HepG2 (cell line): ENCODE data around the gene ARHGDIG. TPM values are rescaled to one million over a fixed set of nuclear protein-coding genes. Genes with fewer than 3 reads are reported as not detected.
A peak's percentile ranks its signal among the peaks of the same experiment; 100 is the strongest.

ENCODE experiments used
- ATAC-seq: fragments of 200-7000 bp; cut with Tn5 transposase; 3 replicates; pipeline ENCODE4 v1.9.1; 2020; ENCODE audit warnings: mild to moderate bottlenecking, moderate library complexity
- BruUV-seq: library from RNA; stranded (reverse); fragments of 400-500 nt; replicated peaks from 2 replicates; lab custom pipeline; 2021; lab: Mats Ljungman, UMichigan
- CTCF ChIA-PET: fragments of 300-600 bp; formaldehyde crosslinking; extraction: SDS; loops from one replicate; lab custom pipeline; 2021; ENCODE audit warnings: low total read pairs, inconsistent platforms, low intra/inter-chr PET ratio; lab: Yijun Ruan, JAX
- POLR2A ChIA-PET: fragments of 350-600 bp; sonication (Branson Sonifier 250); formaldehyde crosslinking; loops from one replicate; lab custom pipeline; 2020; ENCODE audit warnings: antibody characterized with exemption, inconsistent platforms; lab: Yijun Ruan, JAX
- DNase-seq: peaks from one replicate; pipeline ENCODE4 v3.0.0-alpha.2; 2015; ENCODE audit warnings: low spot score
- FAIRE-seq: peaks from 3 replicates; lab custom pipeline; 2011; peaks lifted over from hg19 to GRCh38; lab: Jason Lieb, UNC
- H2AFZ ChIP-seq: one replicate; pipeline ENCODE4 v1.6.1; 2011; ENCODE audit warnings: low read length, inconsistent platforms
- H3K27ac ChIP-seq: fragments of 300-600 bp; 3 replicates; pipeline ENCODE4 v1.8.0; 2011; ENCODE audit warnings: mixed run types, mild to moderate bottlenecking, mixed read lengths, low read length, inconsistent platforms; ENCODE audit not compliant: insufficient read depth; ENCODE audit errors: extremely low read length
- H3K27me3 ChIP-seq, 2 experiments: fragments of 200-600 bp in 1 of 2; 2 replicates in 1 of 2; 3 replicates in 1 of 2; pipeline versions ENCODE4 v1.6.0 to v1.8.0; 2011; ENCODE audit warnings: low read length in 2 of 2, mild to moderate bottlenecking in 2 of 2, moderate library complexity in 2 of 2, inconsistent platforms in 1 of 2; ENCODE audit not compliant: insufficient read depth in 2 of 2, control insufficient read depth in 1 of 2
- H3K36me3 ChIP-seq, 2 experiments: fragments of 200-600 bp in 1 of 2; replicated peaks in 1 of 2; 2 replicates in 1 of 2; 3 replicates in 1 of 2; pipeline versions ENCODE4 v1.5.1 to v1.8.0; 2011; ENCODE audit warnings: low read length in 2 of 2, inconsistent platforms in 1 of 2; ENCODE audit not compliant: insufficient read depth in 2 of 2, control insufficient read depth in 1 of 2
- H3K4me1 ChIP-seq: 2 replicates; pipeline ENCODE4 v1.5.1; 2012; ENCODE audit warnings: low read length, inconsistent platforms; ENCODE audit not compliant: insufficient read depth
- H3K4me2 ChIP-seq: 2 replicates; pipeline ENCODE4 v1.6.0; 2011; ENCODE audit warnings: low read depth, low read length, inconsistent platforms
- H3K4me3 ChIP-seq, 3 experiments: fragments of 200-600 bp in 1 of 3; sonication (generic), shearing (Covaris generic) in 1 of 3; replicated peaks in 1 of 3; 2 replicates each; pipeline ENCODE4 v1.5.1; 2011 to 2016; ENCODE audit warnings: low read length in 3 of 3, inconsistent platforms in 2 of 3, low read depth in 2 of 3, mild to moderate bottlenecking in 2 of 3, control low read depth in 1 of 3, mixed read lengths in 1 of 3; ENCODE audit not compliant: insufficient read depth in 1 of 3
- H3K79me2 ChIP-seq: one replicate; pipeline ENCODE4 v1.6.1; 2011; ENCODE audit warnings: low read length, inconsistent platforms; ENCODE audit not compliant: insufficient read depth
- H3K9ac ChIP-seq: 2 replicates; pipeline ENCODE4 v1.6.0; 2011; ENCODE audit warnings: mild to moderate bottlenecking, low read depth, low read length, inconsistent platforms; ENCODE audit not compliant: insufficient read depth
- H3K9me3 ChIP-seq: 2 replicates; pipeline ENCODE4 v1.5.1; 2012; ENCODE audit warnings: mild to moderate bottlenecking, low read length
- H4K20me1 ChIP-seq: 2 replicates; pipeline ENCODE4 v1.6.0; 2011; ENCODE audit warnings: inconsistent platforms, mild to moderate bottlenecking, low read length, moderate library complexity; ENCODE audit not compliant: insufficient read depth
- ADNP ChIP-seq: sonication (generic); formaldehyde crosslinking; IDR thresholded peaks from 2 replicates; pipeline ENCODE4 v1.4.0; 2020; ENCODE audit warnings: missing genetic modification reagents
- DPF2 ChIP-seq: sonication (generic); formaldehyde crosslinking; IDR thresholded peaks from 2 replicates; pipeline ENCODE4 v1.4.0; 2020; ENCODE audit warnings: mild to moderate bottlenecking, low read depth, missing genetic modification reagents, borderline replicate concordance
- FOXJ3 ChIP-seq: sonication (generic); formaldehyde crosslinking; IDR thresholded peaks from 2 replicates; pipeline ENCODE4 v1.4.0; 2020; ENCODE audit warnings: missing genetic modification reagents, mild to moderate bottlenecking, borderline replicate concordance
- LCORL ChIP-seq, 2 experiments: fragments of 450-650 bp in 1 of 2; sonication (generic) in 1 of 2; formaldehyde crosslinking in 1 of 2; IDR thresholded peaks; 2 replicates each; pipeline versions ENCODE4 v1.5.0 to v1.6.1; 2017 to 2020; ENCODE audit warnings: antibody characterized with exemption in 1 of 2, missing genetic modification reagents in 1 of 2
- MZF1 ChIP-seq: sonication (generic); formaldehyde crosslinking; IDR thresholded peaks from 2 replicates; pipeline ENCODE4 v1.8.1; 2023; ENCODE audit warnings: mild to moderate bottlenecking, missing genetic modification reagents, borderline replicate concordance
- RFX1 ChIP-seq: fragments of 450-650 bp; IDR thresholded peaks from 2 replicates; pipeline ENCODE4 v1.6.1; 2017
- TEAD2 ChIP-seq: sonication (generic); formaldehyde crosslinking; IDR thresholded peaks from 2 replicates; pipeline ENCODE4 v1.9.0; 2021; ENCODE audit warnings: missing genetic modification reagents
- U2AF2 ChIP-seq: fragments of 200-400 bp; formaldehyde crosslinking; IDR thresholded peaks from 2 replicates; pipeline ENCODE4 v1.6.1; 2017; ENCODE audit warnings: low read depth, mild to moderate bottlenecking, low read length
- ZKSCAN1 ChIP-seq: fragments of 150-350 bp; IDR thresholded peaks from 2 replicates; pipeline ENCODE4 v1.6.1; 2014; ENCODE audit warnings: low read length
- ZNF20 ChIP-seq: sonication (generic); formaldehyde crosslinking; IDR thresholded peaks from 2 replicates; pipeline ENCODE4 v1.4.0; 2020; ENCODE audit warnings: mild to moderate bottlenecking, moderate library complexity, missing genetic modification reagents
- ZNF207 ChIP-seq: fragments of 450-650 bp; IDR thresholded peaks from 2 replicates; pipeline ENCODE4 v1.6.1; 2016; ENCODE audit warnings: antibody characterized with exemption, borderline replicate concordance
- ZNF788 ChIP-seq: sonication (generic); formaldehyde crosslinking; IDR thresholded peaks from 2 replicates; pipeline ENCODE4 v1.5.0; 2020; ENCODE audit warnings: mild to moderate bottlenecking, missing genetic modification reagents, borderline replicate concordance
- ZNF792 ChIP-seq: IDR thresholded peaks from 2 replicates; pipeline ENCODE4 v1.6.1; 2016
- WGBS: methylation state at CpG from one replicate; pipeline ENCODE4 v1.1.6; 2017; ENCODE audit warnings: low lambda C conversion rate; 5-methylcytosine and 5-hydroxymethylcytosine counted together
- in situ Hi-C: cut with HindIII; loops from 2 replicates; pipeline ENCODE4 v1.10.0; 2017; ENCODE audit warnings: low pct_unique_long_range_greater_than_20kb; ENCODE audit not compliant: extremely low pct_ligation_motif_present
- intact Hi-C: fragments of 100-400 bp; cut with micrococcal nuclease; formaldehyde crosslinking; loops from one replicate; pipeline ENCODE4 v1.10.0; 2022; ENCODE audit not compliant: unreplicated experiment
- polyA plus RNA-seq, 8 experiments: library from polyadenylated mRNA; depleted of rRNA in 3 of 8; stranded (reverse) in 7 of 8; unstranded in 1 of 8; fragments of >200 nt; fragmentation: Illumina TruSeq in 4 of 8; extraction: Trizol in 4 of 8; gene quantifications; 2 replicates each; pipeline versions ENCODE4 v1.2.1 to v1.2.3, GENCODE V29; 2011 to 2016; ENCODE audit warnings: low read depth in 4 of 8, missing spikeins in 1 of 8, mixed read lengths in 1 of 8; ENCODE audit not compliant: insufficient read depth in 1 of 8
- total RNA-seq, 5 experiments: library from RNA; depleted of rRNA; stranded (reverse); fragments of >200 nt; fragmentation: Illumina TruSeq; extraction: Trizol; gene quantifications; 2 replicates each; pipeline ENCODE4 v1.2.3, GENCODE V29; 2016; ENCODE audit warnings: low read depth in 1 of 5
- TF ChIP-seq, protein P1 (sequence below): sonication (generic); formaldehyde crosslinking; IDR thresholded peaks from 2 replicates; pipeline ENCODE4 v1.5.0; 2020; ENCODE audit warnings: missing genetic modification reagents
- TF ChIP-seq, protein P2 (sequence below): sonication (generic); formaldehyde crosslinking; IDR thresholded peaks from 2 replicates; pipeline ENCODE4 v1.8.0; 2022; ENCODE audit warnings: missing genetic modification reagents, low read depth, mild to moderate bottlenecking, borderline replicate concordance
- TF ChIP-seq, protein P3 (sequence below): sonication (generic); formaldehyde crosslinking; conservative IDR thresholded peaks from 2 replicates; pipeline ENCODE4 v1.4.0; 2020; ENCODE audit warnings: missing genetic modification reagents

ARHGDIG gene
- total and polyA plus RNA-seq, 2 of the 13 experiments (the other 11 are each of a cell fraction or from before 2014, with no cell fraction given), result 0.24 to 0.48 TPM

DNA sequence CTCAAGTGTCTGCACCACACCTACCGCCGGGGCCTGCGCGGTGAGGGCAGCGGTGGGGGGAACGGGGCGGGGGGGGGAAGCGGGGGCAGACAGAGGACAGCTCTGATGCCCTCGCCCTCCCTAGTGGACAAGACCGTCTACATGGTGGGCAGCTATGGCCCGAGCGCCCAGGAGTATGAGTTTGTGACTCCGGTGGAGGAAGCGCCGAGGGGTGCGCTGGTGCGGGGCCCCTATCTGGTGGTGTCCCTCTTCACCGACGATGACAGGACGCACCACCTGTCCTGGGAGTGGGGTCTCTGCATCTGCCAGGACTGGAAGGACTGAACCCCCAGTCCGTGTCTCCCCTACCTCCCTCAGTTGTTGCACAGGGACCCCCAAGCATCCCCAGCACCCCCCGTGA is 2.1 kb downstream of the ARHGDIG start:
- Histone ChIP-seq H3K4me3 (no peak overlapping the region), H3K36me3 (peaks cover 2 to 13% of the 10 kb centered on the region in 2 experiments; a peak in 2 of 5 replicates), H3K9me3 (no peaks in the 10 kb centered on the region), H3K79me2 (no peaks in the 10 kb centered on the region), H3K4me1 (peaks cover 6% of the 10 kb centered on the region; the same call in 1 of the 2 replicates), H4K20me1 (no peaks in the 10 kb centered on the region), H3K27ac (no peak overlapping the region), H2AFZ (no peak overlapping the region), H3K4me2 (no peak overlapping the region), H3K27me3 (peaks cover 7 to 41% of the 10 kb centered on the region in 2 experiments; a peak in 4 of 5 replicates), H3K9ac (no peak overlapping the region)
- no peak for TF ChIP-seq ADNP (CRISPR knock-in tag)
- no peak for TF ChIP-seq ZNF207
- TF ChIP-seq ZNF20 (CRISPR knock-in tag), result no peak
- no peak for TF ChIP-seq ZKSCAN1
- no peak for TF ChIP-seq DPF2 (CRISPR knock-in tag)
- no peak for TF ChIP-seq ZNF792
- TF ChIP-seq MZF1 (CRISPR knock-in tag), result no peak
- TF ChIP-seq TEAD2 (CRISPR knock-in tag), result no peak
- TF ChIP-seq, protein P1, sequence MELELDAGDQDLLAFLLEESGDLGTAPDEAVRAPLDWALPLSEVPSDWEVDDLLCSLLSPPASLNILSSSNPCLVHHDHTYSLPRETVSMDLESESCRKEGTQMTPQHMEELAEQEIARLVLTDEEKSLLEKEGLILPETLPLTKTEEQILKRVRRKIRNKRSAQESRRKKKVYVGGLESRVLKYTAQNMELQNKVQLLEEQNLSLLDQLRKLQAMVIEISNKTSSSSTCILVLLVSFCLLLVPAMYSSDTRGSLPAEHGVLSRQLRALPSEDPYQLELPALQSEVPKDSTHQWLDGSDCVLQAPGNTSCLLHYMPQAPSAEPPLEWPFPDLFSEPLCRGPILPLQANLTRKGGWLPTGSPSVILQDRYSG (CRISPR knock-in tag), result no peak
- no peak for TF ChIP-seq FOXJ3 (CRISPR knock-in tag)
- TF ChIP-seq LCORL (IDR thresholded peaks at IDR 0.05), result no peak
- no peak for TF ChIP-seq LCORL (CRISPR knock-in tag; IDR thresholded peaks at IDR 0.05)
- TF ChIP-seq, protein P2, sequence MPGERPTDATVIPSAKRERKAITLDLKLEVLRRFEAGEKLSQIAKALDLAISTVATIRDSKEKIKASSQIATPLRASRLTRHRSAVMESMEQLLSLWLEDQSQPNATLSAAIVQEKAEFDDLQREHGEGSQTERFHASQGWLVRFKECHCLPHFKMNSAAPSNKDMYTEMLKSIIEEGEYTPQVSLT (CRISPR knock-in tag), result no peak
- no peak for TF ChIP-seq ZNF788 (CRISPR knock-in tag)
- TF ChIP-seq U2AF2, result no peak
- TF ChIP-seq, protein P3, sequence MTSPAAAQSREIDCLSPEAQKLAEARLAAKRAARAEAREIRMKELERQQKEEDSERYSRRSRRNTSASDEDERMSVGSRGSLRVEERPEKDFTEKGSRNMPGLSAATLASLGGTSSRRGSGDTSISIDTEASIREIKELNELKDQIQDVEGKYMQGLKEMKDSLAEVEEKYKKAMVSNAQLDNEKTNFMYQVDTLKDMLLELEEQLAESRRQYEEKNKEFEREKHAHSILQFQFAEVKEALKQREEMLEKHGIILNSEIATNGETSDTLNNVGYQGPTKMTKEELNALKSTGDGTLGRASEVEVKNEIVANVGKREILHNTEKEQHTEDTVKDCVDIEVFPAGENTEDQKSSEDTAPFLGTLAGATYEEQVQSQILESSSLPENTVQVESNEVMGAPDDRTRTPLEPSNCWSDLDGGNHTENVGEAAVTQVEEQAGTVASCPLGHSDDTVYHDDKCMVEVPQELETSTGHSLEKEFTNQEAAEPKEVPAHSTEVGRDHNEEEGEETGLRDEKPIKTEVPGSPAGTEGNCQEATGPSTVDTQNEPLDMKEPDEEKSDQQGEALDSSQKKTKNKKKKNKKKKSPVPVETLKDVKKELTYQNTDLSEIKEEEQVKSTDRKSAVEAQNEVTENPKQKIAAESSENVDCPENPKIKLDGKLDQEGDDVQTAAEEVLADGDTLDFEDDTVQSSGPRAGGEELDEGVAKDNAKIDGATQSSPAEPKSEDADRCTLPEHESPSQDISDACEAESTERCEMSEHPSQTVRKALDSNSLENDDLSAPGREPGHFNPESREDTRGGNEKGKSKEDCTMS (CRISPR knock-in tag), result no peak
- TF ChIP-seq RFX1, result no peak
- ATAC-seq, result peak; percentile 2; the same call in 1 of the 3 replicates
- intact Hi-C loops (no loop called here), in situ Hi-C loops (no loop called here)
- WGBS, result 31% methylated on average over 10 of the region's 22 CpGs
- FAIRE-seq, result no peak
- BruUV-seq, result no TSS peak
- POLR2A ChIA-PET, result no interaction called here
- DNase-seq, result no peak
- CTCF ChIA-PET, result no interaction called here
